Measurements from ENCODE around the gene TP63. TPM values are rescaled to one million over a fixed set of nuclear protein-coding genes. Genes with fewer than 3 reads are reported as not detected.

The TP63 gene
- total RNA-seq, 4 donors from 2014 or later: 0.27 TPM; not detected in 3

GRCh38 chr3:189786479-189787064 lies 155.4 kb downstream of the TP63 start:
- DNase-seq: no peak
- no peak overlapping the region for H3K27ac ChIP-seq
- H3K4me1 ChIP-seq: no peaks in the 10 kb centered on the region
- peak in 1 of 6 experiments; percentile 7 for TF ChIP-seq CTCF (IDR thresholded peaks at IDR 0.05)
- no peak for TF ChIP-seq POLR2A (IDR thresholded peaks at IDR 0.05)
- H3K9me3 ChIP-seq: no peaks in the 10 kb centered on the region
- no peak overlapping the region for H3K4me3 ChIP-seq
- H3K36me3 ChIP-seq: no peaks in the 10 kb centered on the region
- H3K27me3 ChIP-seq: no peaks in the 10 kb centered on the region

GRCh38 chr3:189787191-189787590 lies 156.0 kb downstream of the TP63 start:
- TF ChIP-seq CTCF (IDR thresholded peaks at IDR 0.05): no peak
- no peak for TF ChIP-seq POLR2A (IDR thresholded peaks at IDR 0.05)
- H3K27me3 ChIP-seq: no peaks in the 10 kb centered on the region
- H3K4me3 ChIP-seq: no peak overlapping the region
- no peak overlapping the region for H3K27ac ChIP-seq
- H3K36me3 ChIP-seq: no peaks in the 10 kb centered on the region
- H3K4me1 ChIP-seq: no peaks in the 10 kb centered on the region
- no peaks in the 10 kb centered on the region for H3K9me3 ChIP-seq
- no peak for DNase-seq

- no peak overlapping the region for H3K4me3 ChIP-seq
- DNase-seq: no peak
- H3K4me1 ChIP-seq: no peaks in the 10 kb centered on the region
- H3K36me3 ChIP-seq: no peaks in the 10 kb centered on the region
- no peak overlapping the region for H3K27ac ChIP-seq
- TF ChIP-seq POLR2A (IDR thresholded peaks at IDR 0.05) (no peak), CTCF (IDR thresholded peaks at IDR 0.05) (no peak)
- H3K27me3 ChIP-seq: no peaks in the 10 kb centered on the region
- no peaks in the 10 kb centered on the region for H3K9me3 ChIP-seq
These were observed 156.4 kb downstream of the TP63 start for GRCh38 chr3:189787632-189788031.

- Histone ChIP-seq H3K27me3 (no peaks in the 10 kb centered on the region), H3K27ac (no peak overlapping the region), H3K4me3 (no peak overlapping the region), H3K4me1 (no peaks in the 10 kb centered on the region), H3K36me3 (no peaks in the 10 kb centered on the region), H3K9me3 (no peaks in the 10 kb centered on the region)
- TF ChIP-seq POLR2A (IDR thresholded peaks at IDR 0.05): no peak
- TF ChIP-seq CTCF (IDR thresholded peaks at IDR 0.05): no peak
- DNase-seq: no peak
These were observed 158.2 kb downstream of the TP63 start for GRCh38 chr3:189789432-189789831.

GRCh38 chr3:189790658-189791057 lies 159.5 kb downstream of the TP63 start:
- H3K4me3 ChIP-seq: no peak overlapping the region
- no peaks in the 10 kb centered on the region for H3K27me3 ChIP-seq
- no peak for DNase-seq
- no peak overlapping the region for H3K27ac ChIP-seq
- TF ChIP-seq POLR2A (IDR thresholded peaks at IDR 0.05): no peak
- TF ChIP-seq CTCF (IDR thresholded peaks at IDR 0.05): no peak
- H3K9me3 ChIP-seq: no peaks in the 10 kb centered on the region
- H3K4me1 ChIP-seq: no peaks in the 10 kb centered on the region
- no peaks in the 10 kb centered on the region for H3K36me3 ChIP-seq

Data from Peyer's patch (tissue), 4 donors.